Ecto neural progenitor cell (in vitro differentiated cells): Measurements from ENCODE around the gene ARHGEF16.

ENCODE experiments used
- DNase-seq: peaks from one replicate; pipeline ENCODE4 v3.0.0-alpha.2; 2018; ENCODE audit warnings: low spot score

Gene ARHGEF16

GRCh38 chr1:3519301-3519885 is 64.9 kb downstream of the ARHGEF16 start:
- no peak for DNase-seq

- DNase-seq, result no peak
Observed at GRCh38 chr1:3520419-3521378, 66.2 kb downstream of the ARHGEF16 start.

GRCh38 chr1:3521426-3521825 is 67.0 kb downstream of the ARHGEF16 start:
- no peak for DNase-seq

- DNase-seq, result no peak
Observed at GRCh38 chr1:3522112-3522511, 67.6 kb downstream of the ARHGEF16 start.

GRCh38 chr1:3522564-3523265 is 68.2 kb downstream of the ARHGEF16 start:
- DNase-seq, result no peak

- no peak for DNase-seq
Observed at GRCh38 chr1:3523980-3524379, 69.5 kb downstream of the ARHGEF16 start.

- no peak for DNase-seq
Observed at GRCh38 chr1:3524556-3525203, 70.2 kb downstream of the ARHGEF16 start.

- no peak for DNase-seq
Observed at GRCh38 chr1:3525551-3526482, 71.4 kb downstream of the ARHGEF16 start.

- no peak for DNase-seq
Observed at GRCh38 chr1:3527774-3528173, 73.3 kb downstream of the ARHGEF16 start.

GRCh38 chr1:3529099-3529729 is 74.7 kb downstream of the ARHGEF16 start:
- DNase-seq, result no peak

- no peak for DNase-seq
Observed at GRCh38 chr1:3530086-3530925, 75.8 kb downstream of the ARHGEF16 start.
